ENCODE data around the gene HINFP. TPM values are rescaled to one million over a fixed set of nuclear protein-coding genes. Genes with fewer than 3 reads are reported as not detected.
A peak's percentile ranks its signal among the peaks of the same experiment; 100 is the strongest.

Gene HINFP, protein sequence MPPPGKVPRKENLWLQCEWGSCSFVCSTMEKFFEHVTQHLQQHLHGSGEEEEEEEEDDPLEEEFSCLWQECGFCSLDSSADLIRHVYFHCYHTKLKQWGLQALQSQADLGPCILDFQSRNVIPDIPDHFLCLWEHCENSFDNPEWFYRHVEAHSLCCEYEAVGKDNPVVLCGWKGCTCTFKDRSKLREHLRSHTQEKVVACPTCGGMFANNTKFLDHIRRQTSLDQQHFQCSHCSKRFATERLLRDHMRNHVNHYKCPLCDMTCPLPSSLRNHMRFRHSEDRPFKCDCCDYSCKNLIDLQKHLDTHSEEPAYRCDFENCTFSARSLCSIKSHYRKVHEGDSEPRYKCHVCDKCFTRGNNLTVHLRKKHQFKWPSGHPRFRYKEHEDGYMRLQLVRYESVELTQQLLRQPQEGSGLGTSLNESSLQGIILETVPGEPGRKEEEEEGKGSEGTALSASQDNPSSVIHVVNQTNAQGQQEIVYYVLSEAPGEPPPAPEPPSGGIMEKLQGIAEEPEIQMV
- 10 to 100 TPM; 24.3 to 30.5 (median 29.3) TPM for polyA plus RNA-seq (ENCODE audit: insufficient read length in 3 of 3)

DNA sequence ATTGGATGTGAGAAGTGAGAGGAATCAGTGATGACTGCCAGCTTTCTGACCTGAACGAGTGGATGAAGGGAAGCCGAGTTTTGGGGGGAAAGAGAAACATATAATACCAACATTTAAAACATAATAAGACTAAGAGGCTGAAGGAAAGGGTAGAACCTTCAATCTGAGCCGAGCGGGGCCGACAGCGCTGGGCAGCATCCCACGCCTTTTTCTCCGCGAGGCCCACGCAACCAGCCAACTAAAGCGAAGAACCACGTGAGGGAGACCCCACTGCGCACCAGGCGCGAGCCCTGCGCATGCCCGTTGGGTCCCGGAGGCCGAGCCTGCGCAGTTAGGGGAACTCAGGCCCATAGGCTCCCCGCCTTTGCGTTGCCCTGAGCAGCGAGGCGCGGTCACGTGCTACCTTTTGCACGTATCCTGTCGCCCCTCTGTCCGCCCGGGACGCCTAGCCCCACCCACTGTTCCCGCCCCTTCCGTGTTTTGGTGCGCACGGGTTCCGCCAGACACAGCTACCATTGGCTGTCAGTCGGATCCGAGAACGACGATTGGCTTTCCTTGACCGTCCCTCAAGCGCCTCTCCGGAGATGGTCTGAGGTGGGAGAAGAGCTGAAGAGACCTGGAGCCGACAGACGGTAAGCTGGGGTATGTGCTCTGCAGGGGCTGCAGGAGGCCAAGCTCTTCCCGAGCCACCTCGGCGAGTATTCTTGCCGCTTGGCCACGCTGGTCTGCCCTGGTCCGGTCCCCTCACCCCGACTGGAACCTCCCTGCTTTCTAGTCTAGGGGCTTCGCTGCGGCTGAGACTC, at the start of gene HINFP:
TSS of gene HINFP (plus strand) at position 573 of the 803 bp plus-strand sequence. CDS start 5,365 bp downstream, outside the sequence.
- DNase-seq (ENCODE audit: low read depth in 3 of 3, low spot score in 2 of 3), result peak; percentile 92 to 97 (median 95)

DNA sequence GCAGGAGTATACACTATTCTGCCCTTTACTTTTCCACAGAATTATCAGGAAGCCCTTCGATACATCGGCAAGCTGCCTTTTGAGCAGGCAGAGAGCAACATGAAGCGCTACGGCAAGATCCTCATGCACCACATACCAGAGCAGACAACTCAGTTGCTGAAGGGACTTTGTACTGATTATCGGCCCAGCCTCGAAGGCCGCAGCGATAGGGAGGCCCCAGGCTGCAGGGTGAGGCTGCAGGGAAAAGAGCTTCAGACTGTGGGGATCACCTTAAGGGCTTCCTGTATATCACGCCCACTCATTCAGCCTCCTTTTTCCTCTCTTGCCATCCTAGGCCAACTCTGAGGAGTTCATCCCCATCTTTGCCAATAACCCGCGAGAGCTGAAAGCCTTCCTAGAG, 43.5 kb upstream of the HINFP start:
- no peak for DNase-seq (ENCODE audit: low read depth in 3 of 3, low spot score in 2 of 3)

DNA sequence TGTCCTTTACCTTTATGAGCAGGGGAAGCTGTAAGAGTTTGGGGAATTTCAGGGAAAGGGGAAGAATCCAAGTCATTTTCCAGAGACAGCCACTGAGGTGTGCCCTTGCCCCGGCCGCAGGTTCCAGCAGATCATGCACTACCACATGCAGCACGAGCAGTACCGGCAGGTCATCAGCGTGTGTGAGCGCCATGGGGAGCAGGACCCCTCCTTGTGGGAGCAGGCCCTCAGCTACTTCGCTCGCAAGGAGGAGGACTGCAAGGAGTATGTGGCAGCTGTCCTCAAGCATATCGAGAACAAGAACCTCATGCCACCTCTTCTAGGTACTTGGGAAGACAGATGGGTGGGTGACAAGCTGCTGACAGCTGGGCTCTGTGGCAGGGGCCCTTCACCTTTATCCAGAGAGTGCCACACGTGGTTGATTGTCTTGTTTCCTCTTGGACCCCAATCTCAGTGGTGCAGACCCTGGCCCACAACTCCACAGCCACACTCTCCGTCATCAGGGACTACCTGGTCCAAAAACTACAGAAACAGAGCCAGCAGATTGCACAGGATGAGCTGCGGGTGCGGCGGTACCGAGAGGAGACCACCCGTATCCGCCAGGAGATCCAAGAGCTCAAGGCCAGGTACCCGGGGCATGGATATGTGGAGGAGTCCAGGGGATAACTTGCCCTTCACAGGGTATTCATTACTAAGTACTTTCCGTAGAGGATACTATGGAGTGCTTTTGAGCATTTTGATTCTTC, 42.5 kb upstream of the HINFP start:
- no peak for DNase-seq (ENCODE audit: low read depth in 3 of 3, low spot score in 2 of 3)

DNA sequence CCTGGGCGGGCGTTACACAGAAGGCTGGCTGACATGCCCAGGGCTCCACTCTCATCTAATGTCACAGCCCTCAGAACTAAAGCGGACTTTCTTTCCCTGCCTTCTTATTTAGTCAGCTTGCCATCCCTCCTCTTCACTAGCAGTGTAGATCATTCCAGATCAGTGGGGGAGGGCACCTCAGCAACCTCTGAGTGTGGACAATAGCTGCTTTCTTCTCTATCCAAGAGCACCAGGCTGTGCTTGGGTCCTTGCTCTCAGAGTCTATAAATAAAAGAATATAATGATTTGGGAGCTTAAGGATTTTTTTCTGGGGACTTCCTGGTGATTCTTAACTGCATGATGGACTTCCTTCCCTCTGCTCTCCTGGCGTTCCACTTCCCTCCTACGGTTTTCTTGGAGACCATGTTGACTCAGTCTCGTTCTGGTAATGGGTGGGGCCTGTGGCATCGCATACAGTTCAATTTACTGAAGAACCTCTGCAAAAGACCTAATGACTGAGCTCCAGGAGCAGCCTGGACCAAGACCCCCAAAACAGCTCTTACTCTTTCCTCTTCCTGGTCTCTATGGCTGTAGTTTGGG, 39.6 kb upstream of the HINFP start:
- no peak for DNase-seq (ENCODE audit: low read depth in 3 of 3, low spot score in 2 of 3)

DNA sequence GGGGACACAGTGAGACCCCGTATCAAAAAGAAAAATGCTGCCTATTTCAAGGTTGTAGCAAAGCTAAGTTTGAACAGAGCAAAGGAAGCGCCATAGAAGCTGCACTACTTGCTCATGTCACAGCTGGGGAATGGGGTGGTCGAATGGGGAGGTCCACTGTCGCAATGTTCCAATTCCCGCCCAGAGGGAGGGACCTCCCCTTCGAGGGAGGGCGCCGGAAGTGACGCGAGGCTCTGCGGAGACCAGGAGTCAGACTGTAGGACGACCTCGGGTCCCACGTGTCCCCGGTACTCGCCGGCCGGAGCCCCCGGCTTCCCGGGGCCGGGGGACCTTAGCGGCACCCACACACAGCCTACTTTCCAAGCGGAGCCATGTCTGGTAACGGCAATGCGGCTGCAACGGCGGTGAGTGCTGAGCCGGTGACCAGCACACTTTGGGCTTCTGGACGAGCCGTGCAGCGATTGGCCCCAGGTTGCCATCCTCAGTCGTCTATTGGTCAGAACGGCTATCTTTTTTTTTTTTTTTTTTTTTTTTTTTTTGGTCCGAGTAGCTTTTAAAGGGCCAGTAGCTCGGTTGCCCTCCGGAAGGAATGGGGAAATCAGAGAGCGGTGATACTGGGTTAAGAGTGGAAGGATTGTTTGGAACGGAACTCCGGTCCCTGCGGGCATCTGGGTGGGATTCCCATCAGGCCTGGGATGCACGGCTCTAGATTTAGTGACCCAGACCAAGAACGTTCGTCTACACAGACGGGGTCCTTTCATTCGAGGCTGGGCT, 36.5 kb upstream of the HINFP start, which contains the start of gene HMBS:
TSS of gene HMBS (plus strand) at position 219 of the 774 bp plus-strand sequence. CDS start at position 372, 153 bp downstream.
- peak; percentile 91 to 93 (median 93) for DNase-seq (ENCODE audit: low read depth in 3 of 3, low spot score in 2 of 3)

DNA sequence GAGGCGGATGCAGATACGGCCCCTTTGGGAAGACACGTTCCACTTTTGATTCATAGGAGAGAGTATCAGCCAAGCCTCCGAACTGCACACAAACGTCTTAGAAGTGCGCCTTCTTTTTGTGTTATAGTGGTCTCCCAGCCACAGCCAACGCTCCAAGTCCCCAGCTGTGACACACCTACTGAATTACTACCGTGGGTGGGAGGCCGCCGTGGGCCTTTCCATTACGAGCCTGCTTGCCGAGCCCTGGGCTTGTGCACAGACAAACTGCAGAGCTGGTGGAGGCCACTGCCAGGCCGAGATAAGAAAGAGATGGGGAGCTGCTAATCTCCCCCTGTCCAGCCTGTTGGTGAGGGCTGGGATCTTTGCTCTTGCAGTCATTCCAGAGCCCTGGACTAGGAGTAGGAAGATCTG, 35.9 kb upstream of the HINFP start:
- DNase-seq (ENCODE audit: low read depth in 3 of 3, low spot score in 2 of 3), result no peak

DNA sequence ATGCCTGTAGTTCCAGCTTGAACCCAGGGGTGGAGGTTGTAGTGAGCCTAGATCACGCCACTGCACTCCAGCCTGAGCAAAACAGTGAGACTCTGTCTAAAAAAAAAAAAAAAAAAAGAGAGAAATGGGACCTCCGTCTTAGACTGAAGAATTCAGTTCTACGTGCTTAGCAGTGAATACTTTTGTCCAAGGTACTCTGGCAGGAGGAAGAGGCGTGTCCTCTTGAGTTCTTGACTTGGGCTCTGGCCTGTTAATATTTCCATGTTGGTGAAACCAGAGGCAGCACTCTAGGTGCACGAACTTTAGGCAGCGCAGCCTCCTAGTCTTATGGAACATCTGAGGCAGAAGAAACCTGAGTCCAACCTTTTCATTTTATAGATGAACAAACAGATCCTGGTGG, 34.3 kb upstream of the HINFP start:
- no peak for DNase-seq (ENCODE audit: low read depth in 3 of 3, low spot score in 2 of 3)

DNA sequence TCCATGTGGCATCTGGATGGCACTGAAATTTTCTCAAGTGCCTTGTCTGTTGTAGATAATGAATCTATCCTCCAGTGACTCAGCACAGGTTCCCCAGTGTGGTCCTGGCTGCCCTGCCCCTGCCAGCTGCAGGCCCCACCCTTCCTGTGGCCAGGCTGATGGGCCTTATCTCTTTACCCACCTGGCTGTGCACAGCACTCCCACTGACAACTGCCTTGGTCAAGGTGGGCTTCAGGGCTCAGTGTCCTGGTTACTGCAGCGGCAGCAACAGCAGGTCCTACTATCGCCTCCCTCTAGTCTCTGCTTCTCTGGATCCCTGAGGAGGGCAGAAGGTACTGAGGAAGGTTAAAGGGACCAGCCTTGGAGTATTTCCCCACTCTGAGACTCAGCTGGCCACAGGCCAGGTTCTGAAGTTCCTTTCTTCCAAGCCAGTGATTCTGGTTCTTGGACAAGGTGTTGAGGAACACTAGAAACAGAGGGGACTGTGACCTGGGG, 33.6 kb upstream of the HINFP start:
- DNase-seq (ENCODE audit: low read depth in 3 of 3, low spot score in 2 of 3), result no peak

DNA sequence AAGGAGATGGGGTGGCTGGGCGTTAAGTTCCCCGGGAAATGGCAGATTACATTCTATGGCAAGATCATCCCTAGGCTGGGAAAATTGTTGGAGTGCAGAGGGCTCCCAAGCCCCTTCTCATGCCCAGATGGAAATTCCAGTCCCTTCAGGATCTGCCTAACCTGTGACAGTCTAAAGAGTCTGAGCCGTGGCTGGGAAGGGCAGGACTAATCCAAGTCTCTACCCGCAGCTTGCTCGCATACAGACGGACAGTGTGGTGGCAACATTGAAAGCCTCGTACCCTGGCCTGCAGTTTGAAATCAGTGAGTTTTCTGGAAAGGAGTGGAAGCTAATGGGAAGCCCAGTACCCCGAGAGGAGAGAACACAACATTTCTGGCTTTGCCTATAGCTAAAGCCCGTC, 33.0 kb upstream of the HINFP start:
- DNase-seq (ENCODE audit: low read depth in 3 of 3, low spot score in 2 of 3), result no peak

DNA sequence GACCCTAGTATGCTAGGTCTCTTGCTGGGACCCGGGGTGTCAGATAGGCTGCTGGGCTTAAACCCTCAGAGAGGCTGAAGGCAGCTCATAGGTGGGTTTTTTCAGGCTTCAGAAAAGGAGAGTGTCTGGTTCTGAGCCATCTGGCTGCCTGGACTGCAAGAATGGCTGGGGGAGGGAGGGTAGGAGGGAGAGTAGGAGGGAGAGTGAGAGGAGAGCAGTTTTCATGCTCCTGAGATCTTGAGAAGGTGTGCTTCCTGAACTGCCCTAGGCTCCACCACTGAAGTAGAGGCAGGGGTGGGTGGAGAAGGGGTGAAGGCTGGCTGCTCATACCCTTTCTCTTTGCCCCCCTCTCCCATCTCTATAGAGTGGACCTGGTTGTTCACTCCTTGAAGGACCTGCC, 32.1 kb upstream of the HINFP start:
- DNase-seq (ENCODE audit: low read depth in 3 of 3, low spot score in 2 of 3), result no peak

DNA sequence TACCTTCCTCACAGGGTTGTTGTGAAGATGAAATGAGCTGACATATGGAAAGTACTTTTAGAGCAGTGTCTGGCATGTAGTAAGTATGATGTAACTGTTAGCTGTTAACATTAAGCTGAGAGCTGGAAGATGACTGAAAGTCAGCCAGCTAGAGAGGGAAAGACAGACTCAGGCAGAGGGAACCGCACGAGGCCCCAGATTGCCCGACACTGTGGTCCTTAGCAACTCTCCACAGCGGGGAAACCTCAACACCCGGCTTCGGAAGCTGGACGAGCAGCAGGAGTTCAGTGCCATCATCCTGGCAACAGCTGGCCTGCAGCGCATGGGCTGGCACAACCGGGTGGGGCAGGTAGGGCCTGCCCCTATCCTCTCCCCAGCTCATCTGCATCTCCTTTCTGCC, 30.2 kb upstream of the HINFP start:
- no peak for DNase-seq (ENCODE audit: low read depth in 3 of 3, low spot score in 2 of 3)

DNA sequence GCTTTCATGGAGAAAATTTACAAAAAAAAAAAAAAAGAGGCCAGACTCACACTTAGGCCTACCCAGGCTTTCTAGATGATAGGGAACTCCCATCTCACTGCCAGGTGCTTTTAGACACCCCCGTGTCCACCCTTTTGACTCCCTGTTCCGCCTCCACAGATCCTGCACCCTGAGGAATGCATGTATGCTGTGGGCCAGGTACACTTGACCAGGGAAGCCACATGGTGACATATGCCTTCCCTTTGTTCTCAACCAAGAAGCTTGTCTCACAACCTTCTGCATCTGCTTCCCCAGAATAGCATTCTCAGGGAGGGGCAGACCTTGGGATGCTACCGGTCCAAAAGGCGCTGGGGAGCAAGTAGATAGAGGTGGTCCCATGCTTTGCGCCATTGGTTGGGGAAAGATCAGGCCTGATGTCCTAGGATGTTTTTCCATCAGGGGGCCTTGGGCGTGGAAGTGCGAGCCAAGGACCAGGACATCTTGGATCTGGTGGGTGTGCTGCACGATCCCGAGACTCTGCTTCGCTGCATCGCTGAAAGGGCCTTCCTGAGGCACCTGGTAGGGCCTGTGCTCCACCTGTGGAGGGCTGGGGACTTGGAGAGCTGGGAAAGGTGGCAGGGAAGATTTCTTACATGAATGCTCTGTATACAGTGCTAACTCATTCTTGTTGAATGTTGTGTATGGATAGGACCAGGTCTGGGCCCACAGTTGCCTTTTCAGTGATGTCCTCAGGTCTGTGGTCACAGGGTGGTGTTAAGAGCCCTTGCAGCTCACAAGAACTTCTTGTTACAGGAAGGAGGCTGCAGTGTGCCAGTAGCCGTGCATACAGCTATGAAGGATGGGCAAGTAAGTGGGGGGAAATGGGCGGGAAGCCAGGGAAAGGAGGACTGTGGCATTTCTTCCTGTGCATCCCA, 29.2 kb upstream of the HINFP start:
- DNase-seq (ENCODE audit: low read depth in 3 of 3, low spot score in 2 of 3), result no peak

DNA sequence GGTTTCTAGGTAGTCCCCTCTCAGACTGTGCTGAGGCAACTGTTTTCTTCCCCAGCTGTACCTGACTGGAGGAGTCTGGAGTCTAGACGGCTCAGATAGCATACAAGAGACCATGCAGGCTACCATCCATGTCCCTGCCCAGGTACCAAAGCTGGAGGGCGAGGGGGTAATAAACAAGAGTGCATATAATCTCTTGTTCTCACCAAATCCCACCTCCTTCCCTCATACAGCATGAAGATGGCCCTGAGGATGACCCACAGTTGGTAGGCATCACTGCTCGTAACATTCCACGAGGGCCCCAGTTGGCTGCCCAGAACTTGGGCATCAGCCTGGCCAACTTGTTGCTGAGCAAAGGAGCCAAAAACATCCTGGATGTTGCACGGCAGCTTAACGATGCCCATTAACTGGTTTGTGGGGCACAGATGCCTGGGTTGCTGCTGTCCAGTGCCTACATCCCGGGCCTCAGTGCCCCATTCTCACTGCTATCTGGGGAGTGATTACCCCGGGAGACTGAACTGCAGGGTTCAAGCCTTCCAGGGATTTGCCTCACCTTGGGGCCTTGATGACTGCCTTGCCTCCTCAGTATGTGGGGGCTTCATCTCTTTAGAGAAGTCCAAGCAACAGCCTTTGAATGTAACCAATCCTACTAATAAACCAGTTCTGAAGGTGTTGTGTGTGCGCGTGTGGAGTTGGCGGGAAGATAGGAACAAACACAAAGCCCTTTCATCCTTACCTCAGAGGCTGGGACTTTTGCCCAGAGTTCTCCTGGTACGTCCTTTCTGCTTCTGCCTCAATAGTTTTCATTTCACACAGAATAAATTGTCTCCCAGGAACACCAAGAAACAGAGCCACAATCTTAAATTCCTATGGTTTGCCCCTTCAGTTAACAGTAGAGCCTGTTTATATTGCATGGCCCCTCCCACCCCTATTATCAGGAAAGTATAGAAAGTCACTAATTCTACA, 28.2 kb upstream of the HINFP start:
- no peak for DNase-seq (ENCODE audit: low read depth in 3 of 3, low spot score in 2 of 3)

DNA sequence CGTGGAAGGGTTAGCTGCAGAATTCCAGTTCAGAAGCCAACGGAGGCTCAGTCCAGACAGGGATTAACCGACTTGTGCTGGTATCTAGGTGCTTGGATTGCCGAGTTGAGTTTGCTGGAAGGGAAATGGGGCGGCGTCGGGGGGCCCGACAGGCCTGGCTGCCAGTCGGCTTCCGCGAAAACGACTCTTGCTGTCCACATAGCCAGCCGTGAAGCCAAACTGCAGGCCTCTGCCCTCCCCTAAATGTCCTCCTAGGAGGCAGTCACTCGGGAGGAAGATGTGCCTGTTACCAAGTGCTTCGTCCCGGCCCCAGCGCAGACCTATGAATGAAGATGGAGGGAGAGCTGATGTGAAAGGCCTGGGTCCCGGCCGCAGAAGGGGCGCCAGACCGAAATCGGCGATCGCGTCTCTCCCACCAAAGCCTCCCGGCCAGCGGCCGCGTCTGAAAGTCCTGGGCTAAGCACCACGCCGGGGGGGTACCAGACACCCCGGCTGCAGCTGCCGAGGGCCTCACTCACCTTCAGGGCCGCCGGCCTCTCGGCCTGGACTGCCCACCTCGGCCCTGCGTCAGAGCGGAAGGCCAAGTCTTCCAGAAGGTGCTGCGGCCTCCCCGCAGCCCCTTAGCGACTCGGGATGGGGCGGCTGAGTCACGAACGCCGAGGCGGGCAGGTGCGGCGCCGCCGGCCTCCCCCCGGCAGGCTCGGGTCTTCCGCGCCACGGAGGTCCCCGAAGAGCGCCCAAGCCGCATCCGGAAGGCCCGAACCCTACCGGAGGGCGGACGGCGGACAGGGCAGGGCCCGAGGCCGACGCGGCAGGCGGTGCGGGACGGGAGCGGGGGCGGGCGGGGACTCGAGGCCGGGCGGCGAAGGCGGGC, 27.2 kb upstream of the HINFP start:
- no peak for DNase-seq (ENCODE audit: low read depth in 3 of 3, low spot score in 2 of 3)

DNA sequence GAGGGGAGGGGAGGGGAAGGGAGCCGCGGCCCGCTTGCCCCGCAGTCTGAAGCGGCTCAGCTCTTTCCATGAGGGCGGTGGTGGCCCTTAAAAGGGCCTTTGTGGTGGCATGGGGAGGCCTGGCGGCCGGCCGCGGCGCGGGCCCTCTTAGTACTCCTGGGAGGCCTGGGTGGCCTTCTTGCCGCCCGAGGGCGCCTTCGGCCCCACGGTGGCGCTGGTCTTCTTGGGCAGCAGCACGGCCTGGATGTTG, 26.6 kb upstream of the HINFP start:
- DNase-seq (ENCODE audit: low read depth in 3 of 3, low spot score in 2 of 3), result no peak

DNA sequence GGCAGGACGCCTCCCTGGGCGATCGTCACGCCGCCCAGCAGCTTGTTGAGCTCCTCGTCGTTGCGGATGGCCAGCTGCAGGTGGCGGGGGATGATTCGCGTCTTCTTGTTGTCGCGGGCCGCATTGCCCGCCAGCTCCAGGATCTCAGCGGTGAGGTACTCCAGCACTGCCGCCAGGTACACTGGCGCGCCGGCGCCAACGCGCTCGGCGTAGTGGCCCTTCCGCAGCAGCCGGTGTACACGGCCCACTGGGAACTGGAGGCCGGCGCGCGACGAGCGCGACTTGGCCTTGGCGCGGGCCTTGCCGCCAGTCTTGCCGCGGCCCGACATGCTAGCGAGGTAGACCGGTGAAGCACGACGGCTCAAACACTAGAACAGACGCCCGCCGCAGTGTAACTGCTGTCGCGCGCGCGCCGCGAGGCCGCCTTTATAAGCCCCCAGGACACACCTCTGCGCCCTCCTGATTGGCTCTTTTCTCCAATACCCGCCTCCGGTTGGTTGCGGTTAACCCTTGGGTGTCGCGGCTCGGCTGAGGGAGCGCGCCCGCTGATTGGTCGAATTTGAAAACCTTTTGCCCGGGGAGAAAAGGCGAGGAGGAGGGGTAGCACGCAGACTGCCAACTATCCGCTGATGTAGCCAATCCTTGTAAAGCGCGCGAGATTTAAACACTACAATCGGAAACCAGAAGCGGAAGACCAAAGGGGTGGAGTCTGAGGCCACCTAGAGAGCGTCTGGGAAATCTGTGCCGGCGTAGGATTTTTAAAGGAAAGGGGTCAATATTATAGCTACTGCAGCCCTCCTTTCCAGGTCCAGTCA, 26.1 kb upstream of the HINFP start:
- DNase-seq (ENCODE audit: low read depth in 3 of 3, low spot score in 2 of 3), result peak; percentile 98 to 99 (median 99)

Measured in right renal cortex interstitium (tissue), 3 donors.